Fibroblast of the aortic adventitia (primary cell): ENCODE data around the gene LRG1. TPM values are rescaled to one million over a fixed set of nuclear protein-coding genes. Genes with fewer than 3 reads are reported as not detected.

Source experiments
- DNase-seq: peaks from one replicate; pipeline ENCODE4 v3.0.0-alpha.2; 2010; ENCODE audit warnings: low read depth
- H3K4me3 ChIP-seq: 2 replicates; pipeline ENCODE4 v1.5.1; 2011; ENCODE audit warnings: low read depth, mild to moderate bottlenecking, control low read depth, low read length, moderate library complexity
- total RNA-seq: library from RNA; depleted of rRNA; stranded (reverse); fragments of >200 nt; gene quantifications from 2 replicates; pipeline ENCODE4 v1.2.3, GENCODE V29; 2012; ENCODE audit warnings: low replicate concordance
- TF ChIP-seq, protein P1 (sequence below): IDR thresholded peaks from 2 replicates; pipeline ENCODE4 v1.5.1; 2011; ENCODE audit warnings: mild to moderate bottlenecking, low read length, control low read depth, inconsistent platforms; ENCODE audit not compliant: insufficient read depth

The LRG1 gene
- total RNA-seq, 1 donor, result not detected

DNA sequence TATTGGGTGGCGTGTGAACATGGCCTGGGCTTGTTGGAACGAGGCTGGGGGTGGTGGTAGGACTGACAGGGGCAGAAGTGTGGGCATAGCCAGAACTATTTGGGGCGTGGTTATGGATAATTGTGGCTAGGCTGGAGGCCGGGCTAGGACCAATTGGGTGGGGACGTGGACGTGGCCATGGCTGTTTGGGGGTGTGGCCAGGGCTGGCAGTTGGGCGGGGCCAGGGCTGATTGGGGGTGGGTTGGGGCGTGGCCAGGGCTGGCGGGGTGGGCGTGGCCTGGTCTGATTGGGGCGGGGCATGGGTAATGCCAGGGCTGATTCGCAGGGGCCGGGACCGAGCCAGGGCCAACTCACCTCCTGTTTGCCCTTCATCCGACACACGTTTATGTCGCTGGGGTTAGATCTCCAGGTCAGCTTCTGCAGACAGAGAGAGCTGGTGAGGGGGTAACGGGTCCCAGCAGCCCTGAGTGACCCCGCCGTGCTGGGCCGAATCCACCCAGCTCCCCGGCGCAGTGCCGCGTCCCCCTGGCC is 16.8 kb upstream of the LRG1 start:
- TF ChIP-seq, protein P1, sequence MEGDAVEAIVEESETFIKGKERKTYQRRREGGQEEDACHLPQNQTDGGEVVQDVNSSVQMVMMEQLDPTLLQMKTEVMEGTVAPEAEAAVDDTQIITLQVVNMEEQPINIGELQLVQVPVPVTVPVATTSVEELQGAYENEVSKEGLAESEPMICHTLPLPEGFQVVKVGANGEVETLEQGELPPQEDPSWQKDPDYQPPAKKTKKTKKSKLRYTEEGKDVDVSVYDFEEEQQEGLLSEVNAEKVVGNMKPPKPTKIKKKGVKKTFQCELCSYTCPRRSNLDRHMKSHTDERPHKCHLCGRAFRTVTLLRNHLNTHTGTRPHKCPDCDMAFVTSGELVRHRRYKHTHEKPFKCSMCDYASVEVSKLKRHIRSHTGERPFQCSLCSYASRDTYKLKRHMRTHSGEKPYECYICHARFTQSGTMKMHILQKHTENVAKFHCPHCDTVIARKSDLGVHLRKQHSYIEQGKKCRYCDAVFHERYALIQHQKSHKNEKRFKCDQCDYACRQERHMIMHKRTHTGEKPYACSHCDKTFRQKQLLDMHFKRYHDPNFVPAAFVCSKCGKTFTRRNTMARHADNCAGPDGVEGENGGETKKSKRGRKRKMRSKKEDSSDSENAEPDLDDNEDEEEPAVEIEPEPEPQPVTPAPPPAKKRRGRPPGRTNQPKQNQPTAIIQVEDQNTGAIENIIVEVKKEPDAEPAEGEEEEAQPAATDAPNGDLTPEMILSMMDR, result no peak
- no peak overlapping the region for H3K4me3 ChIP-seq
- no peak for DNase-seq

DNA sequence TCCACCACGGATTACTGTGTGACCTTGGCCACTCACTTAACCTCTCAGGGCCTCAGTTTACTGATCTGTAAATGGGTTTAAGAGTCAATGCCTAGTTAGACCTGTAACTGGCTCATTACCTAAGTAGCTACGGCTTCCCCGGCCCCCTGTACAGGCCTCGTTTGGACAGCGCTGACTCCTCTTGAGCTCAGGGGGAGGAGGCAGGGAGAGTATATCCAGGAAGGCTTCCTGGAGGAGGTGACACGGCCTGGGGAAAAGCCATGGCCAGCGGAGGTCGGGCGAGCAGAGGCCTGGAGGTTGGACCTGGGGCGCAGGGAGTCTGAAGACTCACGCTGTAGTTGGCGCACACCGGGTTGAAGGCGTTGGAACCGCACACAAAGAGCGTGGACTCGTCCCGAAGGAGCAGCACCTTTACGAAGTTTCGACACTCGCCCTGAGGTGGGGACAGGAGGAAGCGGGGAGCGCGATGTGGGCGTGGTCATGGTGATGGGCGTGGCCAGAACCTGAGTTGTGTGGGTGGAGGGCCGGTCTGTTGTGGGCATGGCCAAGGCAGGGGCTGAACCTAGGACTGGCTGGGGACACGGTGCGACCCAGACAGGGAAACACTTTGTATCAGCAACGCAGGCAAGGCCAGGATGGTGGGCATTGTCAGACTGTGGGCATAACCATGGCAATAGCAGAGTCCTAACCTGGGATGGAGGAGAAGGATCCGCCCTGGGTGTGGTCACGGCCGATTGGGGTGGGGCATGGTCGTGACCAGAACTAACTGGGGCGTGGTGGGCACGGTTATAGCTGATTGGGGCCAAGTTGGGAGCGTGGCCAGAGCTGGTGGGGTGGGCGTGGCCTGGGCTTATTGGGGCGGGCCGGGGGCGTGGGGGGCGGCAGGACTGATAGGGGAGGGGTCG is 16.1 kb upstream of the LRG1 start:
- TF ChIP-seq, protein P1, result no peak
- DNase-seq, result no peak

DNA sequence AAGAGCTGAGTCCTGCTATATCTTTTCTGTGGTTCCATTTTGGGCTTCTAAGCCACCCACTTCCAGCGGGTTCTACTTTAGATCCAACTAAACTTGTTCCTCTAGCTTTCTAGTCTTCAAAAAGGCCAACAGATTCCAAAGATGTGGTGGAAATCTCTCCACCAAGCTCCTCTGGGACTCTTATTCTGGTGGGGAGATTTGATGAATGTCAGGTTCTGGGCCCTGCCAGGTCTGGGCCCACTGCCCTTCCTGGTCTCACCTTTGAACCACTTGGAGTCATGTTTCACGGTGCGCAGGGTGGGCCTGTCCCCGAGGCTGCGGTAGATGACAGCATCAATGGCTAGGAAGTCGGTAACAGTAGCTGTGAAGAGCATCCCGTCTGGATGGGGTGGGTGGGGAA is 14.9 kb upstream of the LRG1 start:
- no peak for DNase-seq
- H3K4me3 ChIP-seq, result no peak overlapping the region
- TF ChIP-seq, protein P1, result no peak

More for the DNA sequence above, 16.1 kb upstream of the LRG1 start:
- H3K4me3 ChIP-seq, result no peak overlapping the region

DNA sequence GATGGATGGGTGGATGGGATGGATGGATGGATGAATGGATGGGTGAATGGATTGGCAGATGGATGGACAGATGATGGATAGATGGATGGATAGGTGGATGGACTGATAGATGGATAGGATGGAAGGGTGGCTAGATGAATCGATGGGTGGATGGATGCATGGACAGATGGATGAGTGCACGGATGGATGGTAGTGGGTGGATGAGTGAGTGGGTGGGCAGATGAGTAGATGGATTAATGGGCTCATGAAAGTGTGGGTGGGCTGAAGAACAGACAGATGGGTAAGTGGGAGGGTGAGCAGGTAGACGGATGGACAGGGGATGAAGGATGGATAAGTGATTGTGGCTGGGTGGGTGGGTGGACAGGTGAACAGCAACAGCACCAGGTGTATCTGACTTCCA is 13.9 kb upstream of the LRG1 start:
- TF ChIP-seq, protein P1, result no peak
- no peak for DNase-seq
- no peak overlapping the region for H3K4me3 ChIP-seq

DNA sequence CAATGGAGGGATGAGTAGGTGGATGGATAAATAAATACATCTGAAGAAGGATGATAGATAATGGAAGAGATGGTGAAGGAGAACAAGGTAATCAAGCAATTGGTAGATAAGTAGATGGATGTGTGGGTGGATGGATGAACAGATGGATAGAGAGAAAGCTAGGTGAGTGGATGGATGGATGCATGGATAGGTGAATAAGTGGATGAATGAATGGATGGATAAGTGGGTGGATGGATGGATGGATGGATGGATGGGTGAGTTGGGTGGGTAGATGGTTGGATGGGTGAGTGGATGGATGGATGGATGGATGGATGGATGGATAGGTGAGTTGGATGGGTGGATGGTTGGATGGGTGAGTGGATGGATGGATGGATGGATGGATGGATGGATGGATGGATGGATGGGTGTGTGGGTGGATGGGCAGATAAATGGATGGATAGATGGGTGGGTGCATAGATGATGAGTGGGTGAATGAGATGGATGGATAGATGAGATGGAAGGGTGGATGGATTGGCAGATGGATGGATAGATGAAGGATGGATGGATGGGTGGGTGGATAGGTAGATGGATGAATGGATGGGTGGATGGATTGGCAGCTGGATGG is 13.4 kb upstream of the LRG1 start:
- TF ChIP-seq, protein P1, result no peak
- no peak overlapping the region for H3K4me3 ChIP-seq
- no peak for DNase-seq

DNA sequence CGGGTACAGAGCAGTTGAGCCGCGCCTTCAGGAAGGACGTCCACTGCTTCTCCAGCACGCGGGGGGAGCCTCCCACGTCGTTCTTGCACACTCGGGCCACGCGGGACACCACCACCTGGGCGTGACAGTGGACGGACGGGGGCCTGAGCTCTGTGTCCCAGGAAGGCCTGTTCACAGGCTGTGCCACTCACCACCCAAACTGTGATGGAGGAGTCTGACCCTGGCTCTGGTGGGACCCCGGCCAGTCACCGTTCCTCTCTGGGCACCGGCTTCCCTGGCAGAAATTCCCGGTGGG is 12.6 kb upstream of the LRG1 start:
- H3K4me3 ChIP-seq, result no peak overlapping the region
- DNase-seq, result no peak
- TF ChIP-seq, protein P1, result no peak
